Left lobe of liver (tissue), 2 donors: ENCODE results near the gene RNPS1. TPM values are rescaled to one million over a fixed set of nuclear protein-coding genes. Genes with fewer than 3 reads are reported as not detected.
"Not testable (repeated sequence)": the region's sequence is repeated elsewhere in the genome, so short reads cannot be mapped to it uniquely, and the experiment has no call there.

Experiments used
- ATAC-seq: fragments of 200-7000 bp; cut with Tn5 transposase; one replicate; pipeline ENCODE4 v1.9.1; 2020; ENCODE audit warnings: mild to moderate bottlenecking, moderate library complexity
- DNase-seq: peaks from one replicate; pipeline ENCODE4 v3.0.0-alpha.2; 2020; ENCODE audit warnings: low spot score
- total RNA-seq: library from RNA; stranded (reverse); gene quantifications from one replicate; pipeline ENCODE4 v1.2.1, GENCODE V29; 2021
- donor health status: DM: no; HTN: no; CAD: no; lungs with moderate emphysema.
- donor health status: DM: no; HTN: yes; CAD: no.

RNPS1 gene
- total RNA-seq, 1 donor from 2014 or later = 32.1 TPM

DNA sequence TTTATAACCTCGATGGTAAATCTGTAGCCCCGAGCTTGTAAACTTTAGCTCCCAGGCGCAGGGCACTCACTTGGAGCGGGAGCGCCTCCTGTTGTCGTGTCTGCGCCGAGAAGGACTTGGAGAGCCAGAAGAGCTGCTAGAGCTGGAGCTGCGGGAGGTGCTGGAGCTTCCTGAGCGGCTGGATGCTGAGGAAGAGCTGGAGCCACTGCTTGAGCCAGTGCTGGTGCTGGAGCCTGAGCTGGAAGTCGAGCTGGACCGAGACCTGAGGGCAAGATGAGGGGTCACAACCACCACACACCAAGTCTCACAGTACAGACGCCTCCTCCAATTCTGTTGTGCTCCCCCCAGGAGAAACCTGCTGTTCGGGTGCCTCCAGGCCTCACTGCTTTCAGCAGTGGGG lies 4.9 kb downstream of the RNPS1 start:
- not testable (repeated sequence) for ATAC-seq

DNA sequence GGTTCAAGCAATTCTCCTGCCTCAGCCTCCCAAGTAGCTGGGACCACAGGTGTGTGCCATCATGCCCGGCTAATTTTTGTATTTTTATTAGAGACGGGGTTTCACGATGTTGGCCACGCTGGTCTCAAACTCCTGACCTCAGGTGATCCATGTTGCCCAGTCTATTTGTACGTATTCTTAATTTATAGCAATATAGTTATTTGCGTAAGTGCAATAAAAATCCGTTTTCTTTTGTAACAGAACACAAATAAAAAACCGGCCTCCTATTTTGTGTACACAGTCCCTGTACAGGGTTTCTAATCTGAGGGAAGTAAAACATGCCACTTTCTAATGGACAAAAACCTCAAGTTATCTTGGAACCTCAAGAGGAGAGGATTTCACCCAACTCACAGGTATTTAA lies 7.7 kb downstream of the RNPS1 start:
- no peak for DNase-seq

More for the DNA sequence above, 4.9 kb downstream of the RNPS1 start:
- DNase-seq = not testable (repeated sequence)

DNA sequence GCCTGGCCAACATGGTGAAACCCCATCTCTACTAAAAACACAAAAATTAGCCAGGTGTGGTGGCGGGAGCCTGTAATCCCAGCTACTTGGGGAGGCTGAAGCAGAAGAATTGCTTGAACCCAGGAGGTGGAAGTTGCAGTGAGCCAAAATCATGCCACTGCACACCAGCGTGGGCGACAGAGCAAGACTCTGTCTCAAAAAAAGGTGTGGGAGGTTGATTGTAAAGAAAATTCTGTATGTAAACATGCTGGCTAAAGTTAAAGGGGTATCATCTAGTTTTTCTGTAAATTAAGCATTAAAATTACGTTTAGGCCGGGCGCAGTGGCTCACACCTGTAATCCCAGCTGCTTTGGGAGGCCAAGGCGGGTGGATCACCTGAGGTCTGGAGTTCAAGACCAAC lies 9.4 kb downstream of the RNPS1 start:
- DNase-seq, ATAC-seq: not testable (repeated sequence)

More for the DNA sequence above, 7.7 kb downstream of the RNPS1 start:
- no peak for ATAC-seq

DNA sequence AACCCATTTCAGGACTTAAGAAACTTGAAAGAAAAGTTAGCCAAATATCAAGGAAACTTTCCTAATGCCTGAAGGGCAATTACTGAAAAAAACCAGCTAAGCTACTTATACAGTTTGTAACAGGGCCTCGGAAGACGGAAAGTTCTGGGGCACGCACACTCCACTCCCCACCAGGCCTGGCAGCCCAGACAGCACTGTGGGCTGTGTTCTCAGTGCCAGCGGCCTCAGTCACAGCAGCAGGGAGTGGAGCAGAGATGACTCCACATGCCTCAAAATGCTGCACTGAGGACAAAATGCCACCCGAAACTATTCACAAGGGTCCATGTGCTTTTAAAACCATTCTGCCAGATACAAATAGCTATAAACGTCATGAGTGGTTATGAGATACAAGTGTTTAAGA lies 10.2 kb downstream of the RNPS1 start:
- DNase-seq = no peak
- no peak for ATAC-seq

DNA sequence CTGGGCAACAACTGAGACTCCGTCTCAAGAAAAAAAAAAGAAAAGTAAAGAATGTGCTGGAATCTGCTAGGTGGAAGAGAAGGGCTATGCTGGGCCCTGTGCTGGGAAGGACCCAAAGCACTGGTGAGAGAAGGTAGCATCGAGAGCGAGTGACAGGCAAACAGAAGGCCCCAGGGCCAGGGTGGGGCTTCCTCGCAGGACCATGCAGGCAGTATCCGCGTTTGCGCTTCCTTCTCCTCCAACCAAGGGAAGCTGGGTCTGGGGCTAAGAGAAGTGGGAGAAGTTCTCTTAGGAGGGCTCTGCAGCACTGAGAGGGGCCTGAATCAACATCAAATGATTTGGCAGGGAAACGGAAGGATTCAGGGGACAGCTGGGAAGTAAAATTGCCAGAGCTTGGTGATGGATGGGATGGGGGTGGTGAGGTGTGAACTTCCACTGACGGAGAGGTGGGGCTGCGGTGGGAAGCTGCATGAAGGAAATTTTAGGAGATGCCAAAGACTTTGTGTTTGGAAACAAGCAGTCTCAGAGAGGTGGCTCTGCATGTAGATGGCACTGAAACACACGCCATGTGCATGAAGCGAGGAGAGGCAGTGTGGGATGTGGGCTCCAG lies 11.3 kb downstream of the RNPS1 start:
- ATAC-seq = no peak
- no peak for DNase-seq

DNA sequence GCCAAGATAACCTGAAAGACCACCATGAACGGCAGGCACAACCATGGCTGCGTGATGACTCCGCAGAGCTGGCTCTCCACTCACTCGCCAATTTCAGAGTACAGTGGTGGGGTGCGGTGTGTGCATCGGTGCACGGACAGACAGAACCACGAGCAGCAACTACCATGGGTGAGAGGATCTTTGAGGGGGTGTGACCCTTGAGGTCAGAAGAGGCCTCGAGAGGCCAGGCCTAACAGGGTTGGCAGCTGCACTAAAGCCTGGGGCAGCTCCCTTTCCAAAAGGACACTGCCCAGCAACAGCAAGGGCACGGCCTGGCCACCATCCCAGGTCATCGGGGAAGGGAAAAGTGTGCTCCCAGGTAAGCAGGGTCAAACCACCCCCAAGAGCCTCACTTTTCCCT lies 14.6 kb downstream of the RNPS1 start:
- DNase-seq (peak; percentile 67), ATAC-seq (peak; percentile 51)

DNA sequence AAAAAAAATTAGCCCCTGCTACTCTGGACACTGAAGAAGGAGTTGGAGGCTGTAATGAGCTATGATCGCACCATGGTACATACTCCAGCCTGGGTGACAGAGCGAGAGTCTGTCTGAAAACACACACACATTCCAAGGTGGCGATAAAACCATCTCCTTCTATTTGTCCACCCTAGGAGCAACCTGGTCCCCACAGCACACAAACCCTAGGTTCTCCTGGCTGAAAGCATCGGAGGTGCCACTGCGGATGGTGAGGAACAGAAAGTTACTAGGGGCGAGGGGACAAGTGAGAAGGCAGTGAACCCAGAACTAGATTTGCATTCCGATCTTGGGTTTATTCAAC lies 15.1 kb downstream of the RNPS1 start:
- DNase-seq = no peak

DNA sequence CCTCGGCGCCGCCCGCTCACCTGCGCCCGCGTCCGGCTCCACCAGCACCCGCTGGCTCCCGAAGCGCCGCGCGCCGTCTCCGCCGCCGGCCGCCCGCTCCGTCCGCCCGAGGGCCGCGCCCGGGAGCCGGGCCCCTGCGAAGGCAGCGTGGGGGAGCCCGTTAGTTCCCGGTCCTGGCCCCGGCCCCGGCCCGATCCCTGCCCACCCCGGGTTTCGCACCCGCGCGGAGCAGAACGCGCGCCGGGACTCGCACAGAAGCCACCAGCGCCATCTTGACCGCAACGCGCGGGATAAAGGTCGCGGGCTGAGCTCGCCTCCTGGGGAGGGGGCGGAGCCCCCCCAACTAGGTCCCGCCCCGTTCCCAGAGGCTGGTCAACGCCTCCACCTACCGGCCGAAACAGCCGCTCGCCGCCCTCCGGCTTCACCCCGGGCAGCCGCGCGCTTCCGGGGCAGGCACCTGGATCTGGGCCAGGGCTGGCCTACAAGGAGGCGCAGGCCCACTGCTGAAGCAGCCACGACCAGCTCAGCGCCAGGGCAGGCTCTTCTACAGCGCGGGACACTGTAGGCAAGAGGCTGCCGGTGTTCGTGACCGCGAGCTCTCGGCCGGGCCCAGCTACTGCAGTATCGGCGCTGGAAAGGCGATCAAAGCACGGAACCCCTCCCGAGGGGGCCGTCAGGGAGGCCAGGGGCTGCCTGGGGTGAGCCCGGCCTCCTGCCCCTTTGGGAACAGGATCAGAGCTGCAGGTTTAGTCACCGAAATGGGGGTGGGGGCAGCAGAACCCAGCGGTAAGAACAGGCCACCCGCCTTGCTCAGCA lies 16.4 kb downstream of the RNPS1 start, which contains the start of gene ECI1:
TSS of gene ECI1 (minus strand) at position 292 of the 816 bp plus-strand sequence. CDS start at position 271, 21 bp downstream.
- DNase-seq (peak; percentile 98), ATAC-seq (peak; percentile 92)

More for the DNA sequence above, 15.1 kb downstream of the RNPS1 start:
- no peak for ATAC-seq

DNA sequence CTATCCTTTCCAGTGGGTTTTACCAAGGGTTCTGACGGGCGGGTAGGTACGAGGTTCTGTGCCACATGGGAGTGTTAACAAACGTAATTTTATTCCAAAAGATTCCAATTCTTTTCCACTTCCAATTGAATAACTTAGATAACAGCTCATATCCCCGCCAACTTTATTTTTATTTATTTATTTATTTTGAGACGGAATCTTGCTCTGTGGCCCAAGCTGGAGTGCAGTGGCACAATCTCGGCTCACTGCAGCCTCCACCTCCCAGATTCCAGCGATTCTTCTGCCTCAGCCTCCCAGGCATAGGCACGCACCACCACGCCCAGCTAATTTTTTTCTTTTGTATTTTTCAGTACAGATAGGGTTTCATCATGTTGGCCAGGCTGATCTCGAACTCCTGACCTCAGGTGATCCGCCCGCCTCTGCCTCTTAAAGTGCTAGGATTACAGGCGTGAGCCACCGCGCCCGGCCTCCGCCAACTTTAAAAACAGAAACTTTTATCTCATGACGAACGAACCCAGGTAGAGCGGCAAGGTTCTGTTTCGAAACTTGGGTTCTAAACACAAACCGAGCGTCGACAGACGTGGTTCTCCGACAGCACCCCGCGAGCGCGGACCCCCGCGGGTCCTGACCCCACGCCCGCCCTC lies 17.2 kb downstream of the RNPS1 start:
- peak; percentile 4 for ATAC-seq
- peak; percentile 70 for DNase-seq

DNA sequence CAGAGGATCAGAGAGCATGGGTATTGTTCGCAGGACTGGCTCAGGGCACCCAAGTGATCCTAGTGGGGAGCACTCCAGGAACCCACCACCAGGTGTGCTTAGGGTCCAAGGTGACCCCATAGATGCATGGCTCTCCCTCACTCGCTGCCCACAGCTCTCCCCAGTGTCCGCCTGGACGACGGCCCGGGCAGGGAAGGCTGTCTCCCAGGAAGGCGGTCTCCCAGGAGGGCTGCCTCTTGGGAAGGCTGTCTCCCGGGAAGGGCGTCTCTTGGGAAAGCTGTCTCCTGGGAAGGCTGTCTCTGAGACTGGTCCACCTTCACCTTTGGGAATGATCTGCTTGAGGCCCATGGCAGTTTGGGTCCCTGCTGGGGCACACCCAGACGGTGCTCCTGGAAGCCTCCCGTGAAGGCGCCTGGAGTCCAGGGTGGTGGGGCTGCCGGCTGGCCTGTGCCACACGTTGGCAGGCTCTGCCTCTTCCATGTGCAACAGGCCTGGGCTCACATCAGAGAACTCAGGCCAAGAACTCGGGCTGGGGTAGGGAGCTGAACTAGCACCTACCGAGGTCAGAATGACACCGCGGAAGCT lies 21.5 kb downstream of the RNPS1 start:
- no peak for ATAC-seq
- no peak for DNase-seq

DNA sequence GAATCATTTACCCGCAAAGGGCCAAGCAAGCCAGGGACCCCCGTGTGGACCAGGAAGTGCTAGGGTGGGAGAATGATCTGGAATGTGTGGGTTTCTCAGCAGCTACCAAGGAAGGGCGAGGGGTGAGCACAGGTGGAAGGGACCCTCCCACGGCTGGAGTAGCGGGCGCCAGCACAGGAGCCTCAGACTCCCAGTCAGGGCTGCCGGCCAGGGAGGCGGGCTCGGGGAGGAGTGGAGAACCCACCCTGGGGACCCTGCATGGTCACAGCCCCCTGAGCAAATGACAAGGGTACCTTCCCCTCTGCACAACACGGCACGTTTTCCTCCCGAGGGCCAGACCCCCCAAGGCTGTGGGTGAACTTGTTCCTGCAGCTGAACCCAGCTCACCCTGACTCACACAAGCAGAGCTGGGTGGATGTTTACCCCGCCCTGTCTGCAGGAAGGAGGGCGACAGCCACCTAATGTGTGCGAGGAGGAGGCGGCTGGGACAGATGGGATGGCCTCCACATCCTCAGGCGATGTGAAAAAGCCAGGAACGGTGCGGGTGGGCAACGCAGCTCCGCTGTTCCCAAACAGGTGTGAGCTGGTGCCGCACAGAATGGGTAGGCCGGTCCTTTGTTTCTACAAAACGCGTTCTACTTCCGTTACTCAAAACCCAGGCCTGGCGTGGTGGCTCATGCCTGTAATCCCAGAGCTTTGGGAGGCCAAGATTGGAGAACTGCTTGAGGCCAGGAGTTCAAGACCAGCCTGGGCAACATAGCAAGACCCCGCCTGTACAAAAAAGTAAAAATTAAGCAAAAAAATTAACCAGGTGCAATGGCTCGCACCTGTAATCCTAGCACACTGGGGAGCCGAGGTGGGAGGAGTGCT lies 22.8 kb downstream of the RNPS1 start:
- DNase-seq (no peak), ATAC-seq (no peak)

DNA sequence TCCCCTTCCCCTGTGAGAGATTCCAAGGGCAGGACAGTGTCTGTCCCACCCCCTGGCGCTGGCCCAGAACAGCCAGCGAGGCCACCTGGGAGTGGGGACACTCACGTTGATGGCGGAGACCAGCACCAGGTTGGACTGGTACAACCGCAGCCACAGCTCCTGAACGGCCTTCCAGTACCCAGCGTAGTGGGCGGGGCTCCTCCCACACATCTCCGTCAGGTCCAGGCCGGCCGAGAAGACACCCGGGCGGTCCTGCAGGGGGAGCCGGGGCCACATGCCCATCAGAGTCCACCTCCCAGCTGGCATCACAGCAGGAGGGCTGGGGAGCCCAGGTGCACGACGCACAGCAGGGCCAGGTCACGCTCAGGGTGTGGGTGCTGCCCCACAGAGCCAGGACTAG lies 23.6 kb downstream of the RNPS1 start:
- no peak for ATAC-seq

DNA sequence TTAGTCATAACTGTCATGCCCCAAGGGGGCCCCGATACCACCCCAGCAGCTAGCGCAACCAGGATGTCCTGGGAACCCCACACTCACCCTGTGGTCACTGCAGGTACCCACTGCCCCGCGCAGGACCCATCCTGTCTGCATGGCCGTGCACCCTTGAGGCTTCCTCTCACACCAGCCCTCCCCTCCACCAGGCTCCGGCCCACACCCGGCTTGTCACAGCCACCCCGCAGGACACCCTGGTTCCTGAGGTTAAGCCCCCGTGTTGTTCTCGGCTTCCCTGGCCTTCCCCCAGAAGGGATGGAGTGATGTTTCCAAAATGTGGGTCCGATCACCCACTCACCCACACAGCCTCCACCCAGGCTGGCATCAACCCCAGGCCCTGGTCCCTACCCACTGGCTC lies 24.1 kb downstream of the RNPS1 start:
- no peak for ATAC-seq
- DNase-seq = no peak

More for the DNA sequence above, 23.6 kb downstream of the RNPS1 start:
- no peak for DNase-seq

DNA sequence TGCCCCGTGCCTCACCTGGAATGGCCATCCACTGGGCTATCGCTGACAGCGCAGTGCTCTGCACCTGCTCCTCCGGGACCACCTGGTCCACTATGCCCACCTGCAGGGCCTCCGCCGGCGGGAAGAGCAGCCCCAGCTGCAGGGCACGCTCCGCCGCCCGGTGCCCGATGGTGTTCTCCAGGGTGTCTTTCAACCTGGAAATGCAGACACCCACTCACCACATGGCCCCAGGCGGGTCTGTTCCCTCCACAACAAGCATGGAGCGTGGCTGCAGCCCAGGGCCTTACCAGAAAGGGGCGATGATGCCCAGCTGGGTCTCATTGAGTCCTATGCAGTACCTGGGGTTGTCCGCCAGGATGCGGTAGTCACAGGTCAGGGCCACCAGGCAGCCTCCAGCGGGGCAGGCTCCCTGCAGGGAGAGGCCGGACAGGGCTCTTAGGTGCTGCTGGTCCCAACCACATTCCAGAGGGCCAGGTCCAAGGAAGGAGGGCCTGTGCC lies 24.8 kb downstream of the RNPS1 start:
- ATAC-seq (no peak), DNase-seq (no peak)

DNA sequence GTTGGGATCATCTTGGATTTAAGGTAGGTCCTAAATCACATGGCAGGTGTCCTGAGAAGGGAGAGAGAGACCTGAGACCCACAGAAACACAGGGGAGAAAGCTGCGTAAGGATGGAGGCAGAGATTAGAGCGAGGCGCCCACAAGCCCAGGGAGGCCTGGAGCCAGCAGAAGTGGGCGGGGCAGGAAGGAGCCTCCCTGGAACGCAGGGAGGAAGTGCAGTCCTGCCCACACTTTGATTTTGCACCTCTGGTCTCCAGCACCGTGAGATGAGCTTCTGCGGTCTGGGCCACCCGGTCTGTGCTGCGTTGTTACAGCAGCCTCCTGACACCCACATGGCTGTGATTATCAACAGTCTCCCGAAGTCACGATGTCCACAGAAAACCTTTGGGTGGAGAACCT lies 25.3 kb downstream of the RNPS1 start:
- DNase-seq (no peak), ATAC-seq (no peak)

DNA sequence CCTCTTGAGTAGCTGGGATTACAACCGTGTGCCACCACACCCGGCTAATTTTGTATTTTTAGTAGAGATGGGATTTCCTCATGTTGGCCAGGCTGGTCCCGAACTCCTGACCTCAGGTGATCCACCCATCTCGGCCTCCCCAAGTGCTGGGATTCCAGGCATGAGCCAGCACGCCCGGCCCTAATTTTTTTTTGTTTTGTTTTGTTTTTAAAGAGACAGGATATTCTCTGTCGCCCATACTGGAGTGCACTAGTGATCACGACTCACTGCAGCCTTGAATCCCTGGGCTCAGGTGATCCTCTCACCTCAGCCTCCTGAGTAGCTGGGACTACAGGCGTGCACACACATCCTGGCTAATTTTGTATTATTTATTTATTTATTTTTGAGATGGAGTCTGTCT lies 27.6 kb downstream of the RNPS1 start:
- DNase-seq, ATAC-seq: not testable (repeated sequence)

DNA sequence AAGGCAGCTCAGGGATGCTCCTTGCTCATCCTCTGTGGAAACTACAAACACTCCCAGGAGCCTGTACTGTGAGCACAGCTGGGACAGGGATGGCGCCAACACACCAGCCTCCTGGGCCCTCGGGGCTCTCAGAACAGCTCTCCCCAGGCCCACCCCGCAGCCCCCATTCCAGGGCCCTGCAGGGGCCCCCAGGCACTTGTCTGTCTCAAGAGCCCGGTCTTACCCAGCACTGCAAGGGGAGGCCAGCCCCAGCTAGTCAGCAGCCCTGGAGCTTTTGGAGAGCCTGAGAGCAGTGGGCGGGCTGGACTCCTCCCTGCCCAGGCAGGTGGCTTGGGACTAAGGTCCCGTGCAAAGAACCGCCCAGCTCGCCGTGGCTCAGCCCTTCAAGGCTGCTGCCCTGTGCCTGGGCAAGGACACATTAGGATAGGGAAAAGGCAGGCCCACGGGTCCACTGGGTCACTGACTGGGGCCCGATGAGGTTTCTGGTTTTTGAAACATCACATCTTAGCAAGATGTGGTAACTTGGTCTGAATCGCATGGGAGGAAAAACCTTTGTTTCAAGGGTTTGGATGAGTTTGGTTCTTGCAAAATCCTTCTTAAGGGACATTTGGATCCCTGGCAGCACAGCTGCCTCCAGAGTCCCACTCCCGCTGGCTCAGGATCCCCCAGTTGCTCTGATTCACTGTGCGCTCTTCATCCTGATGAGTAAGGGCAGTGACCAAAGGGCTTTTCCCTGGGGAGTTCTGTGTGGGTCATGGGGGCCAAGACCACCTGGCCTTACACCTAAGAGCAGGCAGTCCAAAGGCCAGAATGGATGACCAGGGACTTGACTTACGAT lies 28.9 kb downstream of the RNPS1 start:
- DNase-seq (no peak), ATAC-seq (peak; percentile 49)

DNA sequence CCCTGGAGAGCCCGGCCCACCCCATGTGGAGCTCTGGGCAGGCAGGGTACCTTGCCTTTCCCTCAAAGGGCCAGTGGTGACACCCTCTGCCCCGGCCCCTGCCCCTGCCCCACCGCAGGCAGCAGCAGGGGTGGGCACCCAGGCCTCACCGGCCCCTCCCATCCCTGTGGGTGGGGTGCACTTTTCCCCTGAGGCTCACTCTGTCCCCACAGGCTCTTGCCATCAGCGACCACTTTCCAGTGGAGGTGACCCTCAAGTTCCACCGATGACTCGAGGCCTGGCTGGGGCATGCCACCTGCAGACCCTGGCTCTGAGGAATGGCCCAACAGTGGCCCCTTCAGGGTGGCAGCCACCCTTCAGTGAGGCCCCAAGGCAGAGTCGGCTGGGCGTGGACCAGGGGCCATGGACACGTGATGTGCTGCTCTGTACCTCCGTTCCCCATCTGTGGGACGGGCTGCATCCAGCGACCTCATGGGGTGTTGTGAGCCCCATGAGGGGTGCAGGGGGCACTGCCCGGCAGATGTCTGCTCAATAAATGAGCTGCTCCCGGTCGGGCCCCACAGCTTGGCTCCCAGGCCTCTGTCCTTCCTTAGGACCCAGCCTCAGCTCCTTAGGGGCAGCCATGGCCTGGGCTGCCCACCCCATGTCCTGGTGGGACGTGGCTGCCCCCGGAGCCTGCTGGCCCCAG lies 29.6 kb downstream of the RNPS1 start:
- ATAC-seq (peak; percentile 35), DNase-seq (no peak)
